K562 (cell line): Measurements from ENCODE around the gene CCNL2. TPM values are rescaled to one million over a fixed set of nuclear protein-coding genes. Genes with fewer than 3 reads are reported as not detected.

Source experiments
- CBX3 ChIP-seq, 2 experiments: IDR thresholded peaks; 1 replicate in 1 of 2; 2 replicates in 1 of 2; pipeline ENCODE4 v1.6.1; 2012; ENCODE audit warnings: inconsistent platforms in 2 of 2, low read length in 2 of 2, borderline replicate concordance in 1 of 2, control low read depth in 1 of 2
- CEBPB ChIP-seq: fragments of 450-650 bp; IDR thresholded peaks from 2 replicates; pipeline ENCODE4 v1.6.1; 2016; ENCODE audit warnings: missing genetic modification characterization, missing compliant biosample characterization
- DNMT1 ChIP-seq: fragments of 450-650 bp; IDR thresholded peaks from 2 replicates; pipeline ENCODE4 v1.6.1; 2016; ENCODE audit warnings: antibody characterized with exemption, mild to moderate bottlenecking
- FOXJ2 ChIP-seq: fragments of 200-800 bp; sonication (Bioruptor generic); IDR thresholded peaks from 2 replicates; pipeline ENCODE4 v1.6.1; 2016; ENCODE audit warnings: missing genetic modification characterization, missing compliant biosample characterization
- FUS ChIP-seq: fragments of 200-400 bp; formaldehyde crosslinking; optimal IDR thresholded peaks from 2 replicates; pipeline ENCODE3; 2017; ENCODE audit warnings: low read depth, low read length
- HSF4 ChIP-seq: fragments of 250-450 bp; sonication (Bioruptor Pico); IDR thresholded peaks from 2 replicates; pipeline ENCODE4 v2.1.2; 2022; ENCODE audit warnings: mild to moderate bottlenecking, moderate library complexity, borderline replicate concordance
- MAFK ChIP-seq: IDR thresholded peaks from 2 replicates; pipeline ENCODE4 v1.6.1; 2011; ENCODE audit warnings: low read length, improper control_type of control experiment
- MECOM ChIP-seq: fragments of 250-450 bp; sonication (Bioruptor Pico); IDR thresholded peaks from 2 replicates; pipeline ENCODE4 v1.8.0; 2022; ENCODE audit warnings: inconsistent platforms
- NBN ChIP-seq: fragments of 450-650 bp; IDR thresholded peaks from 2 replicates; pipeline ENCODE4 v1.6.1; 2016; ENCODE audit warnings: low read depth, mild to moderate bottlenecking
- NCOA2 ChIP-seq, 2 experiments: fragments of 450-650 bp; IDR thresholded peaks; 2 replicates each; pipeline ENCODE4 v1.6.1; 2018; ENCODE audit warnings: mild to moderate bottlenecking in 2 of 2, moderate library complexity in 1 of 2; ENCODE audit not compliant: partially characterized antibody in 2 of 2
- POLR2B ChIP-seq: fragments of 450-650 bp; IDR thresholded peaks from 2 replicates; pipeline ENCODE4 v1.6.1; 2018; ENCODE audit warnings: low read depth; ENCODE audit not compliant: partially characterized antibody
- ZFX ChIP-seq: sonication (generic); formaldehyde crosslinking; IDR thresholded peaks from 2 replicates; pipeline ENCODE4 v1.8.0; 2022; ENCODE audit warnings: mild to moderate bottlenecking, missing genetic modification reagents, moderate library complexity
- ZNF589 ChIP-seq: fragments of 200-800 bp; sonication (Bioruptor generic); IDR thresholded peaks from 2 replicates; pipeline ENCODE4 v1.6.1; 2016; ENCODE audit warnings: low read depth, missing genetic modification characterization, missing compliant biosample characterization
- polyA plus RNA-seq, 8 experiments: library from polyadenylated mRNA; depleted of rRNA in 4 of 8; stranded (reverse) in 5 of 8; unstranded in 3 of 8; fragments of >200 nt; fragmentation: Nextera tagmentation in 2 of 8; fragmentation: Illumina TruSeq in 1 of 8; extraction: Ambion mirVana in 2 of 8; extraction: Trizol in 1 of 8; gene quantifications; 2 replicates each; pipeline versions ENCODE4 v1.2.1 to v1.2.3, GENCODE V29; 2011 to 2014; ENCODE audit warnings: inconsistent platforms in 1 of 8, missing spikeins in 1 of 8
- total RNA-seq, 7 experiments: library from RNA; depleted of rRNA in 6 of 7; stranded (reverse); fragments of >200 nt in 6 of 7; fragmentation: Illumina TruSeq in 2 of 7; extraction: Trizol in 2 of 7; gene quantifications; 2 replicates each; pipeline versions ENCODE4 v1.2.1 to v1.2.3, GENCODE V29; 2011 to 2021; ENCODE audit warnings: low replicate concordance in 1 of 7
- TF ChIP-seq, protein P1 (sequence below): sonication (generic); formaldehyde crosslinking; IDR thresholded peaks from 2 replicates; pipeline ENCODE4 v1.8.0; 2023; ENCODE audit warnings: mild to moderate bottlenecking, missing genetic modification reagents
- TF ChIP-seq, protein P2 (sequence below): fragments of 250-450 bp; sonication (Bioruptor Pico); IDR thresholded peaks from 2 replicates; pipeline ENCODE4 v1.9.0; 2021; ENCODE audit warnings: mild to moderate bottlenecking, inconsistent platforms
- TF ChIP-seq, protein P3 (sequence below): sonication (generic); formaldehyde crosslinking; IDR thresholded peaks from 2 replicates; pipeline ENCODE4 v1.8.0; 2022; ENCODE audit warnings: mild to moderate bottlenecking, low read depth, missing genetic modification reagents
- TF ChIP-seq, protein P4 (sequence below): fragments of 450-650 bp; IDR thresholded peaks from 2 replicates; pipeline ENCODE4 v1.6.1; 2016; ENCODE audit warnings: low read depth, mild to moderate bottlenecking, moderate library complexity
- TF ChIP-seq, protein P5 (sequence below): fragments of 250-450 bp; sonication (Bioruptor Pico); IDR thresholded peaks from 2 replicates; pipeline ENCODE4 v1.8.0; 2021; ENCODE audit warnings: mild to moderate bottlenecking, moderate library complexity

CCNL2 gene
- total and polyA plus RNA-seq, 9 of the 15 experiments (the other 6 are each of a cell fraction or from before 2014, with no cell fraction given): 2.8 to 287 (median 94.5) TPM

- TF ChIP-seq, protein P1, sequence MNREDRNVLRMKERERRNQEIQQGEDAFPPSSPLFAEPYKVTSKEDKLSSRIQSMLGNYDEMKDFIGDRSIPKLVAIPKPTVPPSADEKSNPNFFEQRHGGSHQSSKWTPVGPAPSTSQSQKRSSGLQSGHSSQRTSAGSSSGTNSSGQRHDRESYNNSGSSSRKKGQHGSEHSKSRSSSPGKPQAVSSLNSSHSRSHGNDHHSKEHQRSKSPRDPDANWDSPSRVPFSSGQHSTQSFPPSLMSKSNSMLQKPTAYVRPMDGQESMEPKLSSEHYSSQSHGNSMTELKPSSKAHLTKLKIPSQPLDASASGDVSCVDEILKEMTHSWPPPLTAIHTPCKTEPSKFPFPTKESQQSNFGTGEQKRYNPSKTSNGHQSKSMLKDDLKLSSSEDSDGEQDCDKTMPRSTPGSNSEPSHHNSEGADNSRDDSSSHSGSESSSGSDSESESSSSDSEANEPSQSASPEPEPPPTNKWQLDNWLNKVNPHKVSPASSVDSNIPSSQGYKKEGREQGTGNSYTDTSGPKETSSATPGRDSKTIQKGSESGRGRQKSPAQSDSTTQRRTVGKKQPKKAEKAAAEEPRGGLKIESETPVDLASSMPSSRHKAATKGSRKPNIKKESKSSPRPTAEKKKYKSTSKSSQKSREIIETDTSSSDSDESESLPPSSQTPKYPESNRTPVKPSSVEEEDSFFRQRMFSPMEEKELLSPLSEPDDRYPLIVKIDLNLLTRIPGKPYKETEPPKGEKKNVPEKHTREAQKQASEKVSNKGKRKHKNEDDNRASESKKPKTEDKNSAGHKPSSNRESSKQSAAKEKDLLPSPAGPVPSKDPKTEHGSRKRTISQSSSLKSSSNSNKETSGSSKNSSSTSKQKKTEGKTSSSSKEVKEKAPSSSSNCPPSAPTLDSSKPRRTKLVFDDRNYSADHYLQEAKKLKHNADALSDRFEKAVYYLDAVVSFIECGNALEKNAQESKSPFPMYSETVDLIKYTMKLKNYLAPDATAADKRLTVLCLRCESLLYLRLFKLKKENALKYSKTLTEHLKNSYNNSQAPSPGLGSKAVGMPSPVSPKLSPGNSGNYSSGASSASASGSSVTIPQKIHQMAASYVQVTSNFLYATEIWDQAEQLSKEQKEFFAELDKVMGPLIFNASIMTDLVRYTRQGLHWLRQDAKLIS (CRISPR knock-in tag): no peak
- TF ChIP-seq, protein P2, sequence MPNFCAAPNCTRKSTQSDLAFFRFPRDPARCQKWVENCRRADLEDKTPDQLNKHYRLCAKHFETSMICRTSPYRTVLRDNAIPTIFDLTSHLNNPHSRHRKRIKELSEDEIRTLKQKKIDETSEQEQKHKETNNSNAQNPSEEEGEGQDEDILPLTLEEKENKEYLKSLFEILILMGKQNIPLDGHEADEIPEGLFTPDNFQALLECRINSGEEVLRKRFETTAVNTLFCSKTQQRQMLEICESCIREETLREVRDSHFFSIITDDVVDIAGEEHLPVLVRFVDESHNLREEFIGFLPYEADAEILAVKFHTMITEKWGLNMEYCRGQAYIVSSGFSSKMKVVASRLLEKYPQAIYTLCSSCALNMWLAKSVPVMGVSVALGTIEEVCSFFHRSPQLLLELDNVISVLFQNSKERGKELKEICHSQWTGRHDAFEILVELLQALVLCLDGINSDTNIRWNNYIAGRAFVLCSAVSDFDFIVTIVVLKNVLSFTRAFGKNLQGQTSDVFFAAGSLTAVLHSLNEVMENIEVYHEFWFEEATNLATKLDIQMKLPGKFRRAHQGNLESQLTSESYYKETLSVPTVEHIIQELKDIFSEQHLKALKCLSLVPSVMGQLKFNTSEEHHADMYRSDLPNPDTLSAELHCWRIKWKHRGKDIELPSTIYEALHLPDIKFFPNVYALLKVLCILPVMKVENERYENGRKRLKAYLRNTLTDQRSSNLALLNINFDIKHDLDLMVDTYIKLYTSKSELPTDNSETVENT (CRISPR knock-in tag): 0 out of 2 replicates have a peak, but pooled peaks have one; percentile 18
- TF ChIP-seq MAFK (no peak), ZNF589 (CRISPR knock-in tag) (no peak), FUS (no peak), FOXJ2 (tag) (no peak), MECOM (CRISPR knock-in tag) (no peak), DNMT1 (no peak), POLR2B (peak; percentile 54), CBX3 (IDR thresholded peaks at IDR 0.05; ENCODE audit: borderline replicate concordance in 1 of 2, low read length in 2 of 2) (no peak), HSF4 (CRISPR knock-in tag) (no peak), ZFX (CRISPR knock-in tag) (0 out of 2 replicates have a peak, but pooled peaks have one; percentile 26), CEBPB (tag) (peak; percentile 96), NBN (no peak), NCOA2 (IDR thresholded peaks at IDR 0.05; ENCODE audit: partially characterized antibody in 2 of 2) (no peak)
- TF ChIP-seq, protein P3, sequence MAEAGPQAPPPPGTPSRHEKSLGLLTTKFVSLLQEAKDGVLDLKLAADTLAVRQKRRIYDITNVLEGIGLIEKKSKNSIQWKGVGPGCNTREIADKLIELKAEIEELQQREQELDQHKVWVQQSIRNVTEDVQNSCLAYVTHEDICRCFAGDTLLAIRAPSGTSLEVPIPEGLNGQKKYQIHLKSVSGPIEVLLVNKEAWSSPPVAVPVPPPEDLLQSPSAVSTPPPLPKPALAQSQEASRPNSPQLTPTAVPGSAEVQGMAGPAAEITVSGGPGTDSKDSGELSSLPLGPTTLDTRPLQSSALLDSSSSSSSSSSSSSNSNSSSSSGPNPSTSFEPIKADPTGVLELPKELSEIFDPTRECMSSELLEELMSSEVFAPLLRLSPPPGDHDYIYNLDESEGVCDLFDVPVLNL: no peak
- TF ChIP-seq, protein P4, sequence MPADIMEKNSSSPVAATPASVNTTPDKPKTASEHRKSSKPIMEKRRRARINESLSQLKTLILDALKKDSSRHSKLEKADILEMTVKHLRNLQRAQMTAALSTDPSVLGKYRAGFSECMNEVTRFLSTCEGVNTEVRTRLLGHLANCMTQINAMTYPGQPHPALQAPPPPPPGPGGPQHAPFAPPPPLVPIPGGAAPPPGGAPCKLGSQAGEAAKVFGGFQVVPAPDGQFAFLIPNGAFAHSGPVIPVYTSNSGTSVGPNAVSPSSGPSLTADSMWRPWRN: no peak
- TF ChIP-seq, protein P5, sequence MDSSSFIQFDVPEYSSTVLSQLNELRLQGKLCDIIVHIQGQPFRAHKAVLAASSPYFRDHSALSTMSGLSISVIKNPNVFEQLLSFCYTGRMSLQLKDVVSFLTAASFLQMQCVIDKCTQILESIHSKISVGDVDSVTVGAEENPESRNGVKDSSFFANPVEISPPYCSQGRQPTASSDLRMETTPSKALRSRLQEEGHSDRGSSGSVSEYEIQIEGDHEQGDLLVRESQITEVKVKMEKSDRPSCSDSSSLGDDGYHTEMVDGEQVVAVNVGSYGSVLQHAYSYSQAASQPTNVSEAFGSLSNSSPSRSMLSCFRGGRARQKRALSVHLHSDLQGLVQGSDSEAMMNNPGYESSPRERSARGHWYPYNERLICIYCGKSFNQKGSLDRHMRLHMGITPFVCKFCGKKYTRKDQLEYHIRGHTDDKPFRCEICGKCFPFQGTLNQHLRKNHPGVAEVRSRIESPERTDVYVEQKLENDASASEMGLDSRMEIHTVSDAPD: no peak
These were observed 1.2 kb downstream of the CCNL2 start (continued) for GRCh38 chr1:1397839-1398523.
